ENCODE results near the gene NPAS3.

NPAS3 gene

DNA sequence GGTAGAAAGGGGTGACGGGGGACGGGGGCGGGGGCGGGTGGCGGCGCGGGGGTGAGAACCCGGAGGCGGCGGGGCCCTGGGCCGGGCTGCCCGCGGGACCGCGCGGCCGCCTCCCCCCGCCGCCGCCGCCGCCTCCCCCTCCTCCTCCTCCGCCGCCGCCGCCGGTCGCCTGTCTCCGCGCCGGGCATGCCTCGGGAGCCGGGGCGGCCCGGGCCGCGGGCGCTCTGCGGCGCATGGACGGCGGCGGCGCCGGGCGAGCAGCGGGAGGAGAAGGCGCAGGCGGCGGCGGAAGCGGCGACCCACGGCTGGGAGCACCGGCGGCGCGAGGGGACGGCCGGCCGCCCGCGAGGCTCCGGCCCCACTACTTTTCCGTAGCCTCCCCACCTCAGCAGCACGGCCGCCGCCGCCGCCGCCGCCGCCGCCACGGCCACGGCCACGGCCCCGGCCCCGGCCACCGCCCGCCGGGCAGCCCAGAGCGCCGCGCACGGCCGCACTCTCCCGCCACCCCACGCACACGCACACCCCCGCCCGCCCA lies at the start of gene NPAS3:
NPAS3 (plus strand) TSS at position 161 of the 535 bp plus-strand sequence.
- no peak for DNase-seq (ENCODE audit: low read depth)

- DNase-seq (ENCODE audit: low read depth): no peak
These were observed 41.5 kb upstream of the NPAS3 start for GRCh38 chr14:32896979-32897697.

- no peak for DNase-seq (ENCODE audit: low read depth)
These were observed 41.0 kb upstream of the NPAS3 start for GRCh38 chr14:32897698-32898064.

GRCh38 chr14:32898876-32899275 lies 39.8 kb upstream of the NPAS3 start:
- no peak for DNase-seq (ENCODE audit: low read depth)

DNA sequence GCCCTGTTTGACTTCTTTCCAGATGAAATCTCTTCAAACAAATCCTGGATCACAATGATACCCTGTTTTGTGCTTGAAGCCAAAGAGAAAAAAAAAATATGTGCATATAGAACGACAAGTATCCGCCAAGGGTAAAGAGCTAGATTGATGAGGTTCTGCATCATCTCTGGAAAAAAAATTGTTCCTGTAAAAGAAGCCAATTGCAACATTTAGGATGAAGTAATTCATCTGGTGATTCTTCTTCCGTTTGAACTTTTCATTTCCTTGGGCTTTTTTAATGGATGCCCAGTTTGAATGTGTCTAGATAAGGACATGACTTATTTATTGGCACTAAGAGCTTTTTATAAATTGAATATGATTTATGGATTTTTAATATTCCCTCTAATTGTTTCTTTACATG lies 38.1 kb upstream of the NPAS3 start:
- no peak for DNase-seq (ENCODE audit: low read depth)

GRCh38 chr14:32905013-32905412 lies 33.7 kb upstream of the NPAS3 start:
- DNase-seq (ENCODE audit: low read depth): no peak

DNA sequence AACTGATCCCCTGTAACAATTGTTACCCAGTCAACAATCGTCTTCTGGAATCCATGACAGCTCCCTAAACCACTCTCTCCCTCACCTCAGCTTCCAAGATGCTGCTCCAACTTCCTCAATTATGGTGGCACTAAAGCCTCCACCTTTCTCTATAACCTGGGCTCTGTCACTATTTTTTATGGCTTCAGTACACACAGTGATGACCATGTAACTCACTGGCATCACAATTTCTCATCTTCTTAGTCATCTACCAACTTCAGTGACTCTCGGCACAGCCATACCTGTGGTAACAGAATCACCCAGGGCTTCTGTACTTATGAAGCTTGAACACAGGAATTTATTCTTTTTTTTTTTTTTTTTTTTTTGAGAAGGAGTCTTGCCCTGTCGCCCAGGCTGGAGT lies 32.0 kb upstream of the NPAS3 start:
- DNase-seq (ENCODE audit: low read depth): no peak

DNA sequence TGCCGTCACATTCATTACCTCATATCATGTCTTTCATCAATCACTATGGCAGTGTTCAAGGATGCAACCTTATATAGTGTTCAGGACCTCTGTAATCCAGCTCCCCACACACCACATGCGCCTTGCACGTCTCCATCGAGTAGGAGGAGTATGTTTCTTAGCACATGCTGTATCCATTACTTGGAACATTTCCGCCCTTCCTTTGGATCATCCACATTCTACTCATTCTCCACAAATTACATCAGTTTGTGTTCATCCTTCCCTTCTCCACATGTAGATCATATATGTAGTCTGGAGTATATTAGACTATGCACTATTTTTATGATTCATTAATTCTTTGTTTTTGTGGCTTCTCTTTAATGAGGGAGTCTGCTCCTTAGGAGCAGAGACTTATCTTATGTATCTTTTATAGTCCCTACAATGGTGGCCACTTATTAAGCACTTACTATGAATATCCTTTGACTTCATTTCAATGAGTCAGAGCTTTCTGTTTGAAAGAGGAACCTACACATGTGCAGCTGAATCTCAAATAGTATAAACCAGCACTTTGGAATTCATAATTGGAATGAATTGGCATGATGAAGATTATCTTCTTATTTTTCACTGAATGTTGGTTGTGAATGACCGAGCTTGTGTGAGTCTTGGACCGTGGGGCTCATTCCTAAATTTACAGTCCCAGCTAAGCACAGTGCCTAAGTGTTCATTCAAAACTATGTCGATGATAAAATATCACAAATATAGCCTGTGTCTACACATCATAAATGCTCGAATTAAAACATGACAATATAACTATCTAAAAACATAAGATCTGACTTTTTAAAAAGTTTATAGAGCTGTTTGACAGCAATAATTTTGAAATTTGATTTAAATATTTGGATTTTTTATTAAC lies 30.2 kb upstream of the NPAS3 start:
- DNase-seq (ENCODE audit: low read depth): no peak

DNA sequence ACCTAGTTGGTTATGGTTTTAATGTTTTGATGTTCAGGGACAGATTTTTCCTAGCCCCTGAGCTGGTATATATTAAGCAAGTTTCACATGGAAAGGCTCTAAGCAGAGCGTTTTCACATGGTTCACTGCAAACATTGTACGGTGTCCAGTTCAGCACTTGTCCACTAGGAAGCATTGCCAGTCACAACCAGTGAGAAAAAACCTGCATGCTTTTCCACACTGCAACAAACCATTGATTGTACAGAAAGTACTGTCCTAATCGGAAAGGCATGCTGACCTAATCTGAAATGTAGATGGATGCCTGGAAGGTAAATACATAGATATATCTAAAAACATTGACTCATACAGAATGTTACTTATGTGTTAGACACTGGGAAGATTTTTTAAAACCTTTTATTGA lies 25.0 kb upstream of the NPAS3 start:
- DNase-seq (ENCODE audit: low read depth): no peak

- no peak for DNase-seq (ENCODE audit: low read depth)
These were observed 24.3 kb upstream of the NPAS3 start for GRCh38 chr14:32914391-32914790.

DNA sequence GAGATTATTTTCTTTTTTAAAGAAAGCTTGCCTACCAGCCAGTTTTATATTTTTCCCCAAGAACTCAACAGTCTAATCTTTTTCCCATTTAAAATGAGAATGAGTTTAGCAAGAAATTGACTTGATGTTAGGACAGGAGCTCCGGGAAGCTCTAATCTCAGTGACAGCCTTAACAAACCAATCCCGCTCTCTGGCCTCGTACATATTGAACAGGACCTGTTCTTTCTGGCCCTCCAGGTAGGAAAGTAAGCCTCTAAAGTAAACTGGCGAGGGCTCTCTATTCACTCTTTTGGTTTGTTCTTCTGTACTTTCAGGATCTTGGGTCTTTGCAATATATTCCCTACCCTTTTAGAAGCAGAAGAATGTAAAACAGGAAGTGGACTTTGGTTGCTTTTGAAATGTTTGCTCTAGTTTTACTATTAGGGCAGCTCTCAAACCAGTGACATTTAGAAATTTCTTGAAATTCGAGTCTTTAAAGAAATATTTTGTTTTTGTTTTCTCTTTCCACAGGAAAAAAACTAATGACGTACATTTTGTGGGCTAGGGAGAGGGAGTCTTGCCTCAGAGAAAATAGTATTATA lies 17.9 kb upstream of the NPAS3 start:
- no peak for DNase-seq (ENCODE audit: low read depth)

GRCh38 chr14:32925439-32925838 lies 13.2 kb upstream of the NPAS3 start:
- DNase-seq (ENCODE audit: low read depth): no peak

- DNase-seq (ENCODE audit: low read depth): no peak
These were observed 6.3 kb upstream of the NPAS3 start for GRCh38 chr14:32932302-32932913.

DNA sequence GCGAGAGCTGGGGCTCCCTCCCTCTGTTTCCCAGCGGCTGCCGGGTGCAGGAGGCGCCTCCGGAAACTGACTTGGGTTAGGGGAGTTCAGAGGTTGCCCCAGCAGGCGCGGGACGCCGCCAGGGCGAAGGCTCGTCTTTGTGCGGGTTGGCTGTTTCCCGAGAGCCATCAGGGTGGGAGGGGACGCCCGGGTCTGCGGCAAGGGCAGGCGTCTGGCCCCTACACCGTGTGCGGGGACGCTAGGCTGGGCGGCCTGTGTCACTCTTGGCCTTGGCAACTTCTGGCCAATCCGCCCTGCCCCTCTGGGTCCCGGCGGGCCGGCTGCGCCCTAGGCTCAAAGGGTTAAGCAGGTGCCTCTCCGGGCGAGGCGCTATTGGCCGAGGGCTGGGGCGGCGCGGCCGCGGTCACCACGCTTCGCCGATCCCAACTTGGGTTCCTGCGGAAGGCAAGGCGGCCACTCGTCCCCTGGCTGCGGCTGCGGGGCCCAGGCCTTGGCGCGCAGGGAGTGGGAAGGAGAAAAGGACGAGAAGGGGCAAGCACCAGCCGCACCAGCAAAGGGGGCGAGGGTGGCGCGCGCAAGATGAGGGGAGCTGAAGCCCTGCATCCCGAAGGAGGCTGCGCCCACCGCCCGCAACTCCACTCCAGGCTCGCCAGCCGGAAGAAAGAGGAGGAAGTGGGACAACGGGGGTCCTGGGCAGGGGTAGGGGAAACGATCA lies 5.6 kb upstream of the NPAS3 start:
- no peak for DNase-seq (ENCODE audit: low read depth)

DNA sequence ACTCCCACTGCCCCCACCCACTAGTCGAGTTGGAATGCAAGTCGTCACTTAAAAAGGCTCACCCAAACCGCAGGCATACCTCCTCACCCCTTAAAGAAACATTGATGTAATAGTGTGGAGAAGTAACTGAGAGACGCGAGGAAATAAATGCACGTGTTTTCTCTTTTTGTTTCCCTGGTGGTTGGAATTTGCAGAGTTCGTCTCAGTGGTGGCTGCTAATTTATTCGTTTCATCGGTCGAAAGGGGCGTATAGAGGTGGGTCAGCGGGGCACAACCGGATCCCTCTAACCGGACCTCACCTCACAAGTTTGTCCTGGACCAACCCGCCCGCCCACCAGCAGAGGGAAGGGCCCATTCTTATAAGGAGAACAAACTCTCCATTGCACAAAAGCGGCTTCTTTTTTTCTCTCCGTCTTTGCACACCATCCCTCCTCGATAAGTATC lies 5.0 kb upstream of the NPAS3 start:
- no peak for DNase-seq (ENCODE audit: low read depth)

GRCh38 chr14:32934073-32934880 lies 4.4 kb upstream of the NPAS3 start:
- no peak for DNase-seq (ENCODE audit: low read depth)

DNA sequence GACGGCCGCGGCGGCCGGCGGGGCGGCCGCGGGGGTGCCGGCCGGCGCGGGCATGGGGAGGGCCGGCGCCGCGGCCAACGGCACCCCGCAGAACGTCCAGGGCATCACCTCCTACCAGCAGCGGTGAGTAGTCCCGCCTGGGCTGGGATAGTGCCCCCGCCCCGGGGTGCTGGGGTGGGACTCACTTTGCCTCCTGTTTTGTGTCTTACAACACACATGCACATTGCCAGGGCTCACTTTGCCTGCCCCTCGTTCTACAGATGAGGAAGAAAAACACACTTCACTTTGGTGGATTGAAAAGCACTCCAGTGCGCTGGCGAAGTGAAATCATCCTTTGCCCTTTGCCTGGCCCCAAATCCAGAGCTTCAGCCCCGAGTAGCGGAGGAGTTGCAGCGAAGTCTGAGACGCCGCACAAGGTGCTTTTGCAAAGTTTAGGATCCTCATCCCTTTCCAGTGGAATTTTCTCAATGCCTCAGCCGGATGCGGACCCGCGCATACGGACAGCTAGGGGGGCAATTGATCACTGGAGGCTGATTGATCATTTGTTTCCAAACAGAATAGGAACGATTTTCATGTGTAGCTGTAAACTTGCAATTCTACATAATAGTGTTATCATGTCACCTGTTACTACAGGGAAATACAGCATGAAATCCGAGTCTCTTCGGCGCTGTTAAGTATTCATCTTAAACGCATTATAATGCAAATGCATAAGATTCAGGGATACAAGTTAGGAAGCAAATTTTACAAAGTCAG lies 3.6 kb upstream of the NPAS3 start:
- no peak for DNase-seq (ENCODE audit: low read depth)

- no peak for DNase-seq (ENCODE audit: low read depth)
These were observed 781 bp downstream of the NPAS3 start for GRCh38 chr14:32939254-32940065.

- no peak for DNase-seq (ENCODE audit: low read depth)
These were observed 1.5 kb downstream of the NPAS3 start for GRCh38 chr14:32940066-32940651.
